HEK293T (cell line): ENCODE results near the gene CLCNKA.

Experiments
- FOXM1 ChIP-seq: fragments of 450-650 bp; IDR thresholded peaks from 2 replicates; pipeline ENCODE4 v1.6.1; 2017; ENCODE audit warnings: mild to moderate bottlenecking, borderline replicate concordance
- L3MBTL2 ChIP-seq: fragments of 450-650 bp; conservative IDR thresholded peaks from 2 replicates; pipeline ENCODE4 v1.6.1; 2016; ENCODE audit warnings: mild to moderate bottlenecking
- SUZ12 ChIP-seq: fragments of 450-650 bp; IDR thresholded peaks from 2 replicates; pipeline ENCODE4 v1.6.1; 2016; ENCODE audit warnings: mild to moderate bottlenecking
- TARDBP ChIP-seq: fragments of 450-650 bp; IDR thresholded peaks from 2 replicates; pipeline ENCODE4 v1.6.1; 2016

DNA sequence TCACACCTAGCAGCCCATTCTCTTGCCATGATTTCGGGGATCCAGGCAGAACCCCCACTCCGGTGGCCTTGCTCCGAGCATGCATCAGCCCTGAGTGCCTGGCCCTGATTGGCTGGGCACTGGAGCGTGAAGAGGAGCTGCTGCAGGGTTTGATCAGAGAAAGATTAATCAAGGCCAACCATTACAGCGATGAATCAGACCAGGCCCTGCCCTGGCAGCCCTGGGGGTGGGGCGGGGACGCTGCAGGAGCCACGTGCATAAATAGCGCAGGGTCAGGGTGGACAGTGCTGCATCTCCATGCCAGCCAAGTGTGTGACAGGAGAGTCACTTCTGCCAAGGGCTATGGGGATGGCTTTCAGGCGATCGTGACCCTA is 55.0 kb downstream of the CLCNKA start:
- TF ChIP-seq TARDBP (no peak), L3MBTL2 (no peak), FOXM1 (no peak), SUZ12 (no peak)
